HCT116 (cell line): ENCODE results near the gene GNL3L. TPM values are rescaled to one million over a fixed set of nuclear protein-coding genes. Genes with fewer than 3 reads are reported as not detected.

ENCODE experiments used
- ATAC-seq: fragments of 200-7000 bp; cut with Tn5 transposase; 2 replicates; pipeline ENCODE4 v1.9.1; 2020; ENCODE audit warnings: mild to moderate bottlenecking, moderate library complexity
- BruUV-seq: library from RNA; stranded (reverse); fragments of 400-500 nt; replicated peaks from 2 replicates; lab custom pipeline; 2021; lab: Mats Ljungman, UMichigan
- CTCF ChIA-PET: fragments of 300-600 bp; sonication (Branson Sonifier 250); formaldehyde crosslinking; loops from one replicate; lab custom pipeline; 2021; ENCODE audit warnings: antibody characterized with exemption; lab: Charles Lee
- POLR2A ChIA-PET: fragments of 300-600, 350-600 bp; sonication (Branson Sonifier 250); formaldehyde crosslinking; loops from one replicate; lab custom pipeline; 2021; ENCODE audit warnings: antibody characterized with exemption; lab: Charles Lee
- RAD21 ChIA-PET, 2 experiments: fragments of 300-600 bp; sonication (Branson Sonifier 250); formaldehyde crosslinking; loops; one replicate each; lab custom pipeline; 2023; ENCODE audit warnings: low total read pairs in 2 of 2; ENCODE audit not compliant: uncharacterized antibody in 2 of 2, unreplicated experiment in 2 of 2, low non-redundant PET in 1 of 2; lab: Charles Lee
- DNase-seq: peaks from one replicate; pipeline ENCODE4 v3.0.0-alpha.2; 2010; ENCODE audit warnings: low read depth, low spot score
- H2AFZ ChIP-seq: fragments of 200-600 bp; shearing (Covaris generic), sonication (generic); 2 replicates; pipeline ENCODE4 v1.6.1; 2017; ENCODE audit warnings: low read depth, mixed run types, mixed read lengths, antibody characterized with exemption, low read length; ENCODE audit not compliant: poor library complexity, severe bottlenecking
- H3K27ac ChIP-seq: 2 replicates; pipeline ENCODE4 v1.5.1; 2012; ENCODE audit warnings: low read depth, low read length
- H3K27me3 ChIP-seq: fragments of 200-600 bp; sonication (generic); 2 replicates; pipeline ENCODE4 v1.6.1; 2016; ENCODE audit warnings: mixed run types, low read length, mixed read lengths; ENCODE audit not compliant: insufficient read depth
- H3K36me3 ChIP-seq, 2 experiments: fragments of 200-500 bp in 1 of 2; fragments of 200-600 bp in 1 of 2; sonication (Bioruptor generic) in 1 of 2; sonication (generic) in 1 of 2; 2 replicates each; pipeline versions ENCODE4 v1.5.1 to v1.6.1; 2014 to 2016; ENCODE audit warnings: low read length in 2 of 2, inconsistent platforms in 1 of 2, mixed read lengths in 1 of 2, mixed run types in 1 of 2; ENCODE audit not compliant: insufficient read depth in 2 of 2, control insufficient read depth in 1 of 2
- H3K4me1 ChIP-seq, 2 experiments: fragments of 200-600 bp in 1 of 2; sonication (generic) in 1 of 2; 2 replicates each; pipeline versions ENCODE4 v1.5.1 to v1.6.1; 2012 to 2017; ENCODE audit warnings: low read length in 2 of 2, inconsistent platforms in 1 of 2, mild to moderate bottlenecking in 1 of 2, mixed read lengths in 1 of 2, mixed run types in 1 of 2, moderate library complexity in 1 of 2; ENCODE audit not compliant: insufficient read depth in 2 of 2, control insufficient read depth in 1 of 2
- H3K4me2 ChIP-seq: fragments of 200-600 bp; sonication (generic); 2 replicates; pipeline ENCODE4 v1.6.1; 2017; ENCODE audit warnings: mixed run types, low read length, mixed read lengths
- H3K4me3 ChIP-seq, 2 experiments: fragments of 200-600 bp in 1 of 2; sonication (generic) in 1 of 2; replicated peaks in 1 of 2; 2 replicates each; pipeline ENCODE4 v1.5.1; 2011 to 2016; ENCODE audit warnings: low read length in 2 of 2, control low read depth in 1 of 2, low read depth in 1 of 2, mild to moderate bottlenecking in 1 of 2, mixed read lengths in 1 of 2, mixed run types in 1 of 2
- H3K79me2 ChIP-seq: fragments of 200-600 bp; sonication (generic); 2 replicates; pipeline ENCODE4 v1.6.1; 2017; ENCODE audit warnings: mild to moderate bottlenecking, mixed run types, low read length, moderate library complexity, mixed read lengths; ENCODE audit not compliant: insufficient read depth
- H3K9ac ChIP-seq: fragments of 200-600 bp; sonication (generic); 2 replicates; pipeline ENCODE4 v1.6.1; 2016; ENCODE audit warnings: low read length, mixed read lengths
- H3K9me2 ChIP-seq: fragments of 200-600 bp; sonication (generic), shearing (Covaris generic); 2 replicates; pipeline ENCODE4 v1.6.1; 2017; ENCODE audit warnings: mixed run types, mild to moderate bottlenecking, moderate library complexity; ENCODE audit not compliant: insufficient read depth
- H3K9me3 ChIP-seq, 2 experiments: fragments of 200-500 bp in 1 of 2; fragments of 200-600 bp in 1 of 2; sonication (Bioruptor generic) in 1 of 2; sonication (generic) in 1 of 2; 2 replicates each; pipeline ENCODE4 v1.6.1; 2014 to 2017; ENCODE audit warnings: low read length in 2 of 2, mixed read lengths in 2 of 2, inconsistent platforms in 1 of 2, low read depth in 1 of 2, mild to moderate bottlenecking in 1 of 2, mixed run types in 1 of 2, moderate library complexity in 1 of 2; ENCODE audit not compliant: control insufficient read depth in 1 of 2, insufficient read depth in 1 of 2
- H4K20me1 ChIP-seq: fragments of 200-600 bp; sonication (generic), shearing (Covaris generic); 2 replicates; pipeline ENCODE4 v1.6.1; 2017; ENCODE audit warnings: mixed run types, mild to moderate bottlenecking, moderate library complexity; ENCODE audit not compliant: insufficient read depth
- EZH2 ChIP-seq: fragments of 200-600 bp; sonication (generic); IDR thresholded peaks from 2 replicates; pipeline ENCODE4 v1.6.1; 2017; ENCODE audit warnings: antibody characterized with exemption, mixed run types
- POLR2AphosphoS5 ChIP-seq: IDR thresholded peaks from 2 replicates; pipeline ENCODE4 v1.6.1; 2011; ENCODE audit warnings: mild to moderate bottlenecking, low read depth, low read length, moderate library complexity
- RAD21 ChIP-seq: IDR thresholded peaks from 2 replicates; pipeline ENCODE4 v1.6.1; 2012; ENCODE audit warnings: low read depth, mild to moderate bottlenecking
- TCF7L2 ChIP-seq: IDR thresholded peaks from 2 replicates; pipeline ENCODE4 v1.7.0; 2011; ENCODE audit warnings: borderline replicate concordance, inconsistent platforms; ENCODE audit not compliant: insufficient read depth, insufficient read length; ENCODE audit errors: extremely low read depth
- YY1 ChIP-seq: IDR thresholded peaks from 2 replicates; pipeline ENCODE4 v1.6.1; 2011; ENCODE audit warnings: low read length, low read depth, moderate library complexity, mild to moderate bottlenecking; ENCODE audit not compliant: insufficient replicate concordance; ENCODE audit errors: extremely low read depth
- ZFX ChIP-seq: fragments of 450-650 bp; IDR thresholded peaks from 2 replicates; pipeline ENCODE4 v1.6.1; 2017
- intact Hi-C: fragments of 100-400 bp; cut with micrococcal nuclease; formaldehyde crosslinking; loops from 2 replicates; pipeline ENCODE4 v1.10.0; 2022
- total RNA-seq: library from RNA; stranded (reverse); gene quantifications from one replicate; pipeline ENCODE4 v1.2.1, GENCODE V29; 2021; ENCODE audit not compliant: unreplicated experiment
- TF ChIP-seq, protein P1 (sequence below): IDR thresholded peaks from 2 replicates; pipeline ENCODE4 v1.6.1; 2011; ENCODE audit warnings: mild to moderate bottlenecking, low read length, moderate library complexity; ENCODE audit not compliant: insufficient replicate concordance; ENCODE audit errors: extremely low read depth
- TF ChIP-seq, protein P2 (sequence below): IDR thresholded peaks from 2 replicates; pipeline ENCODE4 v1.6.1; 2012

Gene GNL3L
- total RNA-seq, 1 experiment from 2014 or later = 60.2 TPM

DNA sequence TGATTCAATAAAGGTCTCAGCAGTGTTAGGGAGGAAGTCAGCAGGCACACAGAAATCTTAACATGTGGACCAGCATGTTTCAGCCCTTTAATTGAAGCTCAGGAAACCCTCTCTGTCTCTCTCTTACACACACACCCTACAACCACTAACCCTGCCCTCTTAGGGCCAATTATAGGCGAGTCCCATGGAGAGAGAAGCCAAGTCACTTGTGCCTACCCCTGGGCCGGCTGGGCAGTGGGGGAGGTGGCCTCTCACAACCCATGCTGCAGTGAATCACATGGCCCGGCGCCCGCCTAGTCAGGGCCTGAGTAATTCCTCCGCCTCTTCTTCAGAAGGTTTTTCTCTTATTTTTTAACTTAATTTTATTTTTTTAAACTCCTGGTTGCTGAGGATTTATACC lies 37.7 kb upstream of the GNL3L start:
- POLR2A ChIA-PET = no interaction called here
- H3K9me2 ChIP-seq = no peaks in the 10 kb centered on the region
- no peak overlapping the region for H3K9ac ChIP-seq
- no peaks in the 10 kb centered on the region for H3K79me2 ChIP-seq
- no peak overlapping the region for H3K4me3 ChIP-seq
- ATAC-seq = 0 out of 2 replicates have a peak, but pooled peaks have one; percentile 29
- TF ChIP-seq YY1 (no peak), POLR2AphosphoS5 (no peak), ZFX (no peak), RAD21 (no peak), EZH2 (no peak), TCF7L2 (no peak)
- TF ChIP-seq, protein P1, sequence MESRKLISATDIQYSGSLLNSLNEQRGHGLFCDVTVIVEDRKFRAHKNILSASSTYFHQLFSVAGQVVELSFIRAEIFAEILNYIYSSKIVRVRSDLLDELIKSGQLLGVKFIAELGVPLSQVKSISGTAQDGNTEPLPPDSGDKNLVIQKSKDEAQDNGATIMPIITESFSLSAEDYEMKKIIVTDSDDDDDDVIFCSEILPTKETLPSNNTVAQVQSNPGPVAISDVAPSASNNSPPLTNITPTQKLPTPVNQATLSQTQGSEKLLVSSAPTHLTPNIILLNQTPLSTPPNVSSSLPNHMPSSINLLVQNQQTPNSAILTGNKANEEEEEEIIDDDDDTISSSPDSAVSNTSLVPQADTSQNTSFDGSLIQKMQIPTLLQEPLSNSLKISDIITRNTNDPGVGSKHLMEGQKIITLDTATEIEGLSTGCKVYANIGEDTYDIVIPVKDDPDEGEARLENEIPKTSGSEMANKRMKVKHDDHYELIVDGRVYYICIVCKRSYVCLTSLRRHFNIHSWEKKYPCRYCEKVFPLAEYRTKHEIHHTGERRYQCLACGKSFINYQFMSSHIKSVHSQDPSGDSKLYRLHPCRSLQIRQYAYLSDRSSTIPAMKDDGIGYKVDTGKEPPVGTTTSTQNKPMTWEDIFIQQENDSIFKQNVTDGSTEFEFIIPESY = no peak
- TF ChIP-seq, protein P2, sequence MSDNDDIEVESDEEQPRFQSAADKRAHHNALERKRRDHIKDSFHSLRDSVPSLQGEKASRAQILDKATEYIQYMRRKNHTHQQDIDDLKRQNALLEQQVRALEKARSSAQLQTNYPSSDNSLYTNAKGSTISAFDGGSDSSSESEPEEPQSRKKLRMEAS = peak; percentile 32; the same call in 1 of the 2 replicates
- intact Hi-C loops = no loop called here
- H3K4me1 ChIP-seq = peaks cover 2 to 17% of the 10 kb centered on the region in 2 experiments; a peak in 2 of 4 replicates
- no peak for DNase-seq
- H4K20me1 ChIP-seq = no peaks in the 10 kb centered on the region
- H3K9me3 ChIP-seq = no peaks in the 10 kb centered on the region
- 0 out of 2 replicates have a peak overlapping the region, but pooled peaks have one; percentile 23 for H3K4me2 ChIP-seq
- H2AFZ ChIP-seq = no peak overlapping the region
- RAD21 ChIA-PET = no interaction called here
- H3K27ac ChIP-seq = no peak overlapping the region
- no TSS peak for BruUV-seq
- CTCF ChIA-PET = no interaction called here
- no peaks in the 10 kb centered on the region for H3K27me3 ChIP-seq
- H3K36me3 ChIP-seq = no peaks in the 10 kb centered on the region
